Astrocyte of the spinal cord (primary cell): Measurements from ENCODE around the gene BTBD8.

Source experiments
- DNase-seq: peaks from one replicate; pipeline ENCODE4 v3.0.0; 2011; ENCODE audit warnings: low read depth, low spot score
- H3K4me3 ChIP-seq: 2 replicates; pipeline ENCODE4 v1.5.1; 2011; ENCODE audit warnings: low read depth, mild to moderate bottlenecking, low read length, moderate library complexity
- CTCF ChIP-seq: IDR thresholded peaks from 2 replicates; pipeline ENCODE4 v1.5.1; 2012; ENCODE audit warnings: low read depth, mild to moderate bottlenecking, low read length, inconsistent platforms
- in situ Hi-C: cut with HindIII; loops from 2 replicates; pipeline ENCODE4 v1.10.0; 2017; ENCODE audit warnings: low sequenced_read_pairs

The BTBD8 gene

GRCh38 chr1:92219028-92219427 is 138.9 kb downstream of the BTBD8 start:
- no peak overlapping the region for H3K4me3 ChIP-seq
- TF ChIP-seq CTCF: no peak
- in situ Hi-C loops: no loop called here

GRCh38 chr1:92228401-92228800 is 148.3 kb downstream of the BTBD8 start:
- TF ChIP-seq CTCF: no peak
- in situ Hi-C loops: no loop called here
- DNase-seq: no peak
- no peak overlapping the region for H3K4me3 ChIP-seq

More at GRCh38 chr1:92219028-92219427, 138.9 kb downstream of the BTBD8 start:
- no peak for DNase-seq

- no peak for DNase-seq
- H3K4me3 ChIP-seq: no peak overlapping the region
- in situ Hi-C loops: no loop called here
Measured at GRCh38 chr1:92230736-92231135, 150.6 kb downstream of the BTBD8 start.

More at GRCh38 chr1:92230736-92231135, 150.6 kb downstream of the BTBD8 start:
- TF ChIP-seq CTCF: no peak
